GM12872 (cell line): ENCODE data around the gene BRINP2.

Source experiments
- CTCF ChIP-seq: IDR thresholded peaks from 3 replicates; pipeline ENCODE4 v1.5.1; 2011; ENCODE audit warnings: low read depth, mild to moderate bottlenecking, low read length, moderate library complexity; ENCODE audit not compliant: insufficient read depth

The BRINP2 gene

DNA sequence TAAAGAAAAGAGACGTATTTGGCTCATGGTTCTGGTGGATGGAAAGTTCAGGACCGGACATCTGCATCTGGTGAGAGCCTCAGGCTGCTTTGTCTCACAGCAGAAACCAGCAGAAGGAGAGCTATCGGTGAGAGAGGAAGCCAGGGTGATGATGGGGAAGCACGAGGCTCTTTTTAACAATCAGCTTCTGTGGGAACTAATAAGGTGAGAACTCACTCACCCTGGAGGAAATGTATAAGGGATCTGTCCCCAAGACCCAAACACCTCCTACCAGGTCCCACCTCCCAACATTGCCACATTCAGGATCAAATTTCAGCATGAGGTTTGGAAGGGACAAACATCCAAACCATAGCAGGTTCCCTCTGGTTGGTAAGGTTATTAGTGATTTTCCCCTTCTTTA, 39.0 kb upstream of the BRINP2 start:
- TF ChIP-seq CTCF, result no peak

- no peak for TF ChIP-seq CTCF
Observed at GRCh38 chr1:177132141-177132540, 38.6 kb upstream of the BRINP2 start.

DNA sequence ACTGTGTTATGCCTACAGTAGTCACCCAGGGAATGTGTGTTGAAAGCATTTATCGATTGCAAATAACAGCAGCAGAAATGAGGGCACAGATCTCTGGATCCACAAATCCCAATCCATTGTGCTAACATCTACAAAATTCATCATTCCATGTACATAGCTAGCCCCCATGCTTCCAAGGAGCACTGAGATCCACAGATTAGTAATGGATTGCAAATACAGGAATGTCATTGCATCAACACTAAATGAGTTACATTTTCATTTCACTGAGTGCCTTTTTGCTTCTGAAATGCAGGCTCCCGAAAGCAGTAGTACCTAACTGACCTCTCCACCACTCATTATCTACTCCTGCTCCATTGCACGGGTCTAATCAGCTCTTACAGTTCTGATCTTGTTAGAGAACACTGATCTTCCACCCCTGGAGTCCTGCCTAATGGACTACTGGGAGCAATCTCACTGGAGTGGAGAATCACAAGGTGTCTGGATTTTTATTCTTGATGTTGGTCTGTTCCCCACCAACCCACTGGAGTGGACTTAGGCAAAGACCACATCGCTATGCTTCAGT, 36.7 kb upstream of the BRINP2 start:
- no peak for TF ChIP-seq CTCF

DNA sequence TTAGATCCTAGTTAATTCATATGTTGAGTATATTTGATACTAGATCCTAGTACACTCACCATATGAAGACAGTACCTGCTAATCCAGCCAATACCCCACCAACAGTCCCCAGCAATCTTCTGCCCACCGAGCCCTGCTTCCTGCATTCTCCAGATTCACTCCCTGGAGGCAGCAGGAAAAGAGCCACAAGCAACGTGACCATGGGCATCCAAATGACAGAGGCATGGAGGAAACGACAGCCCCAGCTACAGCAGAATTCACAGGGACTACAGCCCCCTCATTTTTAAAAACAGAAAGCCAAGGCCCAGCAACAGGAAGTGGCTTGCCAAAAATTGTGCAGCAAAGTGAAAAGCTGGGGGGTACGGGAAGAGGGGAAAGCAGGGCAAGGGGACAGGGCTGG, 35.5 kb upstream of the BRINP2 start:
- TF ChIP-seq CTCF, result no peak

DNA sequence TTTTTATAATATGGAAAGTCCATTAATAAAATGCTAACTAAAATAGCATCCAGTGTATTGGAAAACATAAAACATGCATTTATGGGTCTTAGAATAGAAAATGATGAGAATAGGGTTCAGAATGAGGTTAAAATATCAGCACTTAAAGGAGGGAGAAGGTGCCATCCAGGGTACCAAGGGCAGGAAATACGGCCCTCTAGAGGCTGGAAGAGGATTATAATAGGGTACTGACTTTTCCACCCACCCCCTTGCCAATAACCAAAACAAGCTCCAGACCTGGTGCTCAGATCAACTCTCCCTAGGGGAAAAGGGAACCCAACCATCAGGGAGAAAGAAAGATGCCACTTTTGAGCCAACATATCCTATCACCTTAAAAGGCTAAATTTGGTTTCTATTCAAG, 32.9 kb upstream of the BRINP2 start:
- TF ChIP-seq CTCF, result no peak

DNA sequence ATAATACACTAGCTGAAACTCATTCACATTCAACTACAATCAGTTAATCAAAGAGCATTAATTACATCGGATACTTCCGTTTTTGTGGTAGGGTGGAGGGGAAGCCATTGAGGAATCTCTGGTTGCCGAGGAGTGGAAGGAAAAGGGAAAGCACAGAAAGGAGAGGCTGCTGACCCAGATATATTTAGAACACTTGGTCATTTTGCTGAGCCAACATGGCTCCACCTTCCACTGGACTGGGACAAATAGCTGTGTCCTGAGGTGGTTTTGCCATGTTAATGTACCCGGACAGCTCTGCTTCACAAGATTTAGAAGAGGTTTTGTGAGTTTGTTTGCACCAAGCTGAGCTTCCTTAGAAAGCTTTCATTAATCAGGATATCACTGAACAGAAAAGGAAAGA, 32.4 kb upstream of the BRINP2 start:
- TF ChIP-seq CTCF, result no peak

DNA sequence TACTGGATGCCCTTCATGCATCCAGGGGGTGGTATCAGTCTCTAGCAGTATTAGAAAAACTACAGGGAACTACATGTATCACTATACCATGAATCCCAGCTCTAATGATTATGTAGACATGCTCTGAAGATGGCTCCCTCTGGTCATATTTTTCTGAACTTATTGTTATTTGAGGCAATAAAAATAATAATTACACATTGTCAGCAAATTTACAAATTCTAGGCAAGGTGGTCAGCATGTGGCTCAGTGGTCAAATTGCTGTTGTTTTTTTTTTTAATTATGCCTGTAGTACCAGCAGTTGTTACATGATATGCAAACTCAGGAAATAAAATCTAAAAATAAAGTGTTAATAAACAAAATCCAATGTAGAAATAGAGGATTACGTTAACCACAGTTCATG, 28.7 kb upstream of the BRINP2 start:
- no peak for TF ChIP-seq CTCF
